Measurements from ENCODE around the gene HLCS.

Gene HLCS

DNA sequence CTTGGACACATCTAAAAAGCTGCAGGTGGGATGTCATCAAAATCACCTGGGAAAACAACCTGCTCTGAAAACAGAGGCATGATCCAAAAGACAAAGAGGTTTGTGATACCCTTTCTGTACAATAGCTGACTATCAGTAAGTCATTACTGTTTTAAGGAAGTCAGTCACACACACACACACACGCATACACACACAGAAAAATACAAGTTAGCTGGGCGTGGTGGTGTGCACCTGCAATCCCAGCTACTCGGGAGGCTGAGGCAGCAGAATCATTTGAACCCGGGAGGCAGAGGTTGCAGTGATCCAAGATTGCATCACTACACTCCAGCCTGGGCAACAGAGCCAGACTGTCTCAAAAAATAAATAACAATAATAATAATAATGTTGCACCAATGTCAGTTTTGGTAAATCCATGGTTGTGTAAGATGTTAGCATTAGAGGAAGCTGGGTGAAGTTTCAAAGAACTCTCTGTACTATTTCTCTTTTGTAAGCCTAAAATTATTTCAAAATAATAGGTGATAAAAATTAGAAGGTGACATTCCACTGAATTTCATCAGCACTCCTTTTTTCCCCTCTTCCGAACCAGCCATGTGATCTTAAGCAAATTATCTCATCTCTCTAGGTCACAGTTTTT is 9.9 kb upstream of the HLCS start:
- POLR2A ChIA-PET, result interaction anchor here (0.8 to 1.4 kb wide), 4 partner anchors 10 to 33 kb away, joined by 4 to 7 read pairs (median 4); partner anchors contain the start of gene HLCS
- H3K36me3 ChIP-seq (ENCODE audit: control insufficient read depth in 2 of 2, insufficient read depth in 1 of 2, low read length in 2 of 2), result no peaks in the 10 kb centered on the region
- H3K9me3 ChIP-seq (ENCODE audit: control insufficient read depth, insufficient read depth, low read depth, low read length), result no peaks in the 10 kb centered on the region
- H3K4me3 ChIP-seq (ENCODE audit: low read depth, low read length), result no peak overlapping the region
- 0 out of 2 replicates have a peak, but pooled peaks have one; percentile 23 for TF ChIP-seq ZNF121 (tag by site-specific recombination; IDR thresholded peaks at IDR 0.05)
- TF ChIP-seq ZBTB8A (tag by site-specific recombination; IDR thresholded peaks at IDR 0.05), result no peak
- TF ChIP-seq, protein P1, sequence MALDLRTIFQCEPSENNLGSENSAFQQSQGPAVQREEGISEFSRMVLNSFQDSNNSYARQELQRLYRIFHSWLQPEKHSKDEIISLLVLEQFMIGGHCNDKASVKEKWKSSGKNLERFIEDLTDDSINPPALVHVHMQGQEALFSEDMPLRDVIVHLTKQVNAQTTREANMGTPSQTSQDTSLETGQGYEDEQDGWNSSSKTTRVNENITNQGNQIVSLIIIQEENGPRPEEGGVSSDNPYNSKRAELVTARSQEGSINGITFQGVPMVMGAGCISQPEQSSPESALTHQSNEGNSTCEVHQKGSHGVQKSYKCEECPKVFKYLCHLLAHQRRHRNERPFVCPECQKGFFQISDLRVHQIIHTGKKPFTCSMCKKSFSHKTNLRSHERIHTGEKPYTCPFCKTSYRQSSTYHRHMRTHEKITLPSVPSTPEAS (tag by site-specific recombination; IDR thresholded peaks at IDR 0.05), result peak; percentile 62
- no peak for TF ChIP-seq PRDM1 (tag by site-specific recombination; IDR thresholded peaks at IDR 0.05)
- CTCF ChIA-PET, result interaction anchor here (0.6 to 5.3 kb wide), 41 partner anchors 10 to 1182 kb away, joined by 3 to 48 read pairs (median 4); partner anchors contain the start of gene HLCS
- no peaks in the 10 kb centered on the region; the same call in none of the 2 replicates for H3K4me1 ChIP-seq (ENCODE audit: control insufficient read depth, insufficient read depth, low read length)
- H3K27ac ChIP-seq (ENCODE audit: extremely low read depth, low read depth, low read length), result no peak overlapping the region

DNA sequence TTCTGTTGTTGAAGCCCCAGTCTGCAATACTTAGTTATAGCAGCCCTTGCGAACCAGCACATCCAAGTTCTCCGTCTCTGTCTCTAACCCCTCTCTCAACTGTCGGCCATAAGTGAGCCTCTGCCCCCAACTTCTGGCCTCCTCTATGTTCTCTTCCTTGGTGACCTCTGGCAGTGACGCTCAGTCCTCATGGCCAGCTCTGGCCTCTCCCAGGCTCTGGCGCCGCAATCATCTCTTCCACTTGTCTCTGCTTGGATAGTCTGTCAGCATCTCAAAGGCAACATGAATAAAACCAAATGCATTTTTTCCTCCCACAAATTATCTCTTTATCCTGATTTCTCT is 8.4 kb upstream of the HLCS start:
- no peak overlapping the region for H3K4me3 ChIP-seq (ENCODE audit: low read depth, low read length)
- H3K9me3 ChIP-seq (ENCODE audit: control insufficient read depth, insufficient read depth, low read depth, low read length), result no peaks in the 10 kb centered on the region
- POLR2A ChIA-PET, result no interaction called here
- no peaks in the 10 kb centered on the region for H3K36me3 ChIP-seq (ENCODE audit: control insufficient read depth in 2 of 2, insufficient read depth in 1 of 2, low read length in 2 of 2)
- no peak for TF ChIP-seq EGR2 (tag by site-specific recombination; IDR thresholded peaks at IDR 0.05; ENCODE audit: low read depth)
- TF ChIP-seq ZNF138 (tag by site-specific recombination; IDR thresholded peaks at IDR 0.05; ENCODE audit: borderline replicate concordance), result no peak
- peak; percentile 36; the same call in 1 of the 2 replicates for TF ChIP-seq ZBTB17 (tag by site-specific recombination; IDR thresholded peaks at IDR 0.05)
- CTCF ChIA-PET, result interaction anchor here (0.6 to 5.3 kb wide), 5 partner anchors 9 to 145 kb away, joined by 3 to 36 read pairs (median 4); no protein-coding TSS in a partner anchor
- no peaks in the 10 kb centered on the region; the same call in none of the 2 replicates for H3K4me1 ChIP-seq (ENCODE audit: control insufficient read depth, insufficient read depth, low read length)
- peak overlapping the region; percentile 25; the same call in 1 of the 2 replicates for H3K27ac ChIP-seq (ENCODE audit: extremely low read depth, low read depth, low read length)

DNA sequence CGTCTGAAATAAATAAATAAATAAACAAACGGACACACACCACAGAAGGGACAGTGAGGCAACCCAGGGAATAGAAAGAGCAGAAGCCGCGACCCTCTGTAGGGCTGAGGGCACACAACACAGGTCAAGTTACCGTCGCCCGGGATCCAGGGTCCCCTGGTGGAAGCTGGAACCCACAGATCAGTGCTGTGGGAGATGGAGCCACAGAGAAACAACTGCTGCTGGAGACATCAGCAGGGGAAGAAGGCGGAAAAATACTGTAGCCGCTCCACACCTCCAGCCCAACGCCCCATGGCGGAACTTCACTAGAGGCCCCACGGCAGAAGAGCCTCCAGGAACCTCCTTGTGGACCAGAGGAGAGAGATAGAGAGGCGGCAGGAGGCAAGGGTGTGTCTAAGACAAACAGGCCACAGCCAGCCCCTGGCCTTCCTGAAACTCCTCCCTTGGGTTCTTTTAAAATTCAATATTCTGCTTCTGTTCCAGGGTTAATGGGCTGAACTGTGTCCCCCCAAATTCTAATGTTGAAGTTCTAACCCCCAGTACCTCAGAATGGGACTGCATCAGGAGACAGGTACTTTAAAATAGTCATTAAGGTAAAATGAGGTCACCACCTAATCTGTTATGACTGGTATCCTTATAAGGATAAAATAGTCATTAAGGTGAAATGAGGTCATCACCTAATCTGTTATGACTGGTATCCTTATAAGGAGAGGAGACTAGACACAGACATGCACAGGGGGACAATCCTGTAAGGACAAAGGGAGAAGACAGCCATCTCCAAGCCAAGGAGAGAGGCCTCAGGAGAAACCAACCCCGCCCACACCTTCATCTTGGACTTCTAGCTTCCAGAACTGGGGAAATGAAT is 7.7 kb upstream of the HLCS start:
- no peak overlapping the region for H3K4me3 ChIP-seq (ENCODE audit: low read depth, low read length)
- ChIA-PET POLR2A (no interaction called here), CTCF (interaction anchor here (0.9 to 5.3 kb wide), 2 partner anchors 11 to 16 kb away, joined by 3 to 36 read pairs; no protein-coding TSS in a partner anchor)
- H3K36me3 ChIP-seq (ENCODE audit: control insufficient read depth in 2 of 2, insufficient read depth in 1 of 2, low read length in 2 of 2), result no peaks in the 10 kb centered on the region
- no peaks in the 10 kb centered on the region; the same call in none of the 2 replicates for H3K4me1 ChIP-seq (ENCODE audit: control insufficient read depth, insufficient read depth, low read length)
- H3K27ac ChIP-seq (ENCODE audit: extremely low read depth, low read depth, low read length), result peak overlapping the region; percentile 25; the same call in 1 of the 2 replicates
- no peaks in the 10 kb centered on the region for H3K9me3 ChIP-seq (ENCODE audit: control insufficient read depth, insufficient read depth, low read depth, low read length)
- TF ChIP-seq ZNF585B (tag by site-specific recombination; IDR thresholded peaks at IDR 0.05) (no peak), ZNF311 (tag by site-specific recombination; IDR thresholded peaks at IDR 0.05; ENCODE audit: borderline replicate concordance) (no peak), KLF10 (tag by site-specific recombination; IDR thresholded peaks at IDR 0.05) (peak; percentile 81), ZBTB1 (tag by site-specific recombination; IDR thresholded peaks at IDR 0.05) (no peak), TCF7L2 (IDR thresholded peaks at IDR 0.05; ENCODE audit: borderline replicate concordance, low read depth, low read length) (no peak), ZNF266 (tag by site-specific recombination; IDR thresholded peaks at IDR 0.05; ENCODE audit: low read depth) (no peak), ZFP37 (tag by site-specific recombination; IDR thresholded peaks at IDR 0.05) (no peak; the same call in 1 of the 2 replicates), ZNF248 (tag by site-specific recombination; IDR thresholded peaks at IDR 0.05) (no peak), ZNF214 (tag by site-specific recombination; IDR thresholded peaks at IDR 0.05; ENCODE audit: borderline replicate concordance) (no peak), ZSCAN23 (tag by site-specific recombination; IDR thresholded peaks at IDR 0.05) (peak; percentile 77)
- TF ChIP-seq, protein P2, sequence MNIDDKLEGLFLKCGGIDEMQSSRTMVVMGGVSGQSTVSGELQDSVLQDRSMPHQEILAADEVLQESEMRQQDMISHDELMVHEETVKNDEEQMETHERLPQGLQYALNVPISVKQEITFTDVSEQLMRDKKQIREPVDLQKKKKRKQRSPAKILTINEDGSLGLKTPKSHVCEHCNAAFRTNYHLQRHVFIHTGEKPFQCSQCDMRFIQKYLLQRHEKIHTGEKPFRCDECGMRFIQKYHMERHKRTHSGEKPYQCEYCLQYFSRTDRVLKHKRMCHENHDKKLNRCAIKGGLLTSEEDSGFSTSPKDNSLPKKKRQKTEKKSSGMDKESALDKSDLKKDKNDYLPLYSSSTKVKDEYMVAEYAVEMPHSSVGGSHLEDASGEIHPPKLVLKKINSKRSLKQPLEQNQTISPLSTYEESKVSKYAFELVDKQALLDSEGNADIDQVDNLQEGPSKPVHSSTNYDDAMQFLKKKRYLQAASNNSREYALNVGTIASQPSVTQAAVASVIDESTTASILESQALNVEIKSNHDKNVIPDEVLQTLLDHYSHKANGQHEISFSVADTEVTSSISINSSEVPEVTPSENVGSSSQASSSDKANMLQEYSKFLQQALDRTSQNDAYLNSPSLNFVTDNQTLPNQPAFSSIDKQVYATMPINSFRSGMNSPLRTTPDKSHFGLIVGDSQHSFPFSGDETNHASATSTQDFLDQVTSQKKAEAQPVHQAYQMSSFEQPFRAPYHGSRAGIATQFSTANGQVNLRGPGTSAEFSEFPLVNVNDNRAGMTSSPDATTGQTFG (tag by site-specific recombination; IDR thresholded peaks at IDR 0.05; ENCODE audit: borderline replicate concordance), result no peak
- TF ChIP-seq, protein P3, sequence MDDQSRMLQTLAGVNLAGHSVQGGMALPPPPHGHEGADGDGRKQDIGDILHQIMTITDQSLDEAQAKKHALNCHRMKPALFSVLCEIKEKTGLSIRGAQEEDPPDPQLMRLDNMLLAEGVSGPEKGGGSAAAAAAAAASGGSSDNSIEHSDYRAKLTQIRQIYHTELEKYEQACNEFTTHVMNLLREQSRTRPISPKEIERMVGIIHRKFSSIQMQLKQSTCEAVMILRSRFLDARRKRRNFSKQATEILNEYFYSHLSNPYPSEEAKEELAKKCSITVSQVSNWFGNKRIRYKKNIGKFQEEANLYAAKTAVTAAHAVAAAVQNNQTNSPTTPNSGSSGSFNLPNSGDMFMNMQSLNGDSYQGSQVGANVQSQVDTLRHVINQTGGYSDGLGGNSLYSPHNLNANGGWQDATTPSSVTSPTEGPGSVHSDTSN (CRISPR knock-in tag; IDR thresholded peaks at IDR 0.05), result no peak
- TF ChIP-seq, protein P4, sequence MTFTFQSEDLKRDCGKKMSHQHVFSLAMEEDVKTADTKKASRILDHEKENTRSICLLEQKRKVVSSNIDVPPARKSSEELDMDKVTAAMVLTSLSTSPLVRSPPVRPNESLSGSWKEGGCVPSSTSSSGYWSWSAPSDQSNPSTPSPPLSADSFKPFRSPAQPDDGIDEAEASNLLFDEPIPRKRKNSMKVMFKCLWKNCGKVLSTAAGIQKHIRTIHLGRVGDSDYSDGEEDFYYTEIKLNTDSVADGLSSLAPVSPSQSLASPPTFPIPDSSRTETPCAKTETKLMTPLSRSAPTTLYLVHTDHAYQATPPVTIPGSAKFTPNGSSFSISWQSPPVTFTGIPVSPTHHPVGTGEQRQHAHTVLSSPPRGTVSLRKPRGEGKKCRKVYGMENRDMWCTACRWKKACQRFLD (tag by site-specific recombination; IDR thresholded peaks at IDR 0.05), result no peak
- TF ChIP-seq, protein P5, sequence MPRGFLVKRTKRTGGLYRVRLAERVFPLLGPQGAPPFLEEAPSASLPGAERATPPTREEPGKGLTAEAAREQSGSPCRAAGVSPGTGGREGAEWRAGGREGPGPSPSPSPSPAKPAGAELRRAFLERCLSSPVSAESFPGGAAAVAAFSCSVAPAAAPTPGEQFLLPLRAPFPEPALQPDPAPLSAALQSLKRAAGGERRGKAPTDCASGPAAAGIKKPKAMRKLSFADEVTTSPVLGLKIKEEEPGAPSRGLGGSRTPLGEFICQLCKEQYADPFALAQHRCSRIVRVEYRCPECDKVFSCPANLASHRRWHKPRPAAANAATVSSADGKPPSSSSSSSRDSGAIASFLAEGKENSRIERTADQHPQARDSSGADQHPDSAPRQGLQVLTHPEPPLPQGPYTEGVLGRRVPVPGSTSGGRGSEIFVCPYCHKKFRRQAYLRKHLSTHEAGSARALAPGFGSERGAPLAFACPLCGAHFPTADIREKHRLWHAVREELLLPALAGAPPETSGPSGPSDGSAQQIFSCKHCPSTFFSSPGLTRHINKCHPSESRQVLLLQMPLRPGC (tag by site-specific recombination; IDR thresholded peaks at IDR 0.05), result peak; percentile 44; the same call in 1 of the 2 replicates
